B cell (primary cell): Measurements from ENCODE around the gene ZFYVE21. TPM values are rescaled to one million over a fixed set of nuclear protein-coding genes. Genes with fewer than 3 reads are reported as not detected.

Source experiments
- ATAC-seq: fragments of 200-7000 bp; cut with Tn5 transposase; one replicate; pipeline ENCODE4 v1.10.0; 2021; ENCODE audit warnings: low read depth, mild to moderate bottlenecking, moderate number of reproducible peaks, moderate library complexity
- CTCF ChIA-PET: fragments of 350-600 bp; sonication (Branson Sonifier 250); formaldehyde crosslinking; loops from one replicate; lab custom pipeline; 2021; ENCODE audit warnings: antibody characterized with exemption, inconsistent platforms; lab: Charles Lee
- POLR2A ChIA-PET: fragments of 350-600 bp; sonication (Branson Sonifier 250); formaldehyde crosslinking; loops from one replicate; lab custom pipeline; 2021; ENCODE audit warnings: antibody characterized with exemption; lab: Charles Lee
- DNase-seq: peaks from one replicate; pipeline ENCODE4 v3.0.0; 2013
- H2AFZ ChIP-seq: 2 replicates; pipeline ENCODE4 v1.6.1; 2012; ENCODE audit warnings: mild to moderate bottlenecking, low read depth, low read length; ENCODE audit not compliant: insufficient read depth, poor library complexity, severe bottlenecking
- H3K27ac ChIP-seq, 2 donors: 1 replicate in 1 of 2; 2 replicates in 1 of 2; pipeline ENCODE4 v1.5.1; 2012 to 2013; ENCODE audit warnings: low read length in 2 of 2, mild to moderate bottlenecking in 2 of 2, moderate library complexity in 1 of 2
- H3K27me3 ChIP-seq, 4 experiments: fragments of 200-600 bp in 1 of 4; sonication (generic) in 1 of 4; replicated peaks in 1 of 4; 1 replicate in 2 of 4; 2 replicates in 2 of 4; pipeline versions ENCODE4 v1.6.1 to v1.7.0; 2013 to 2016; ENCODE audit warnings: low read length in 3 of 4, mild to moderate bottlenecking in 2 of 4, mixed read lengths in 1 of 4, moderate library complexity in 1 of 4; ENCODE audit not compliant: insufficient read depth in 4 of 4, control insufficient read depth in 3 of 4; ENCODE audit errors: control extremely low read depth in 1 of 4
- H3K36me3 ChIP-seq, 2 experiments: replicated peaks in 1 of 2; 1 replicate in 1 of 2; 2 replicates in 1 of 2; pipeline versions ENCODE4 v1.6.1 to v1.7.1; 2013; ENCODE audit warnings: low read length in 1 of 2; ENCODE audit not compliant: insufficient read depth in 2 of 2, control insufficient read depth in 1 of 2; ENCODE audit errors: control extremely low read depth in 1 of 2, extremely low read depth in 1 of 2
- H3K4me1 ChIP-seq, 2 donors: fragments of 200-600 bp in 1 of 2; sonication (generic) in 1 of 2; 1 replicate in 1 of 2; 2 replicates in 1 of 2; pipeline versions ENCODE4 v1.5.1 to v1.6.1; 2013 to 2017; ENCODE audit warnings: low read length in 2 of 2; ENCODE audit not compliant: control insufficient read depth in 2 of 2, insufficient read depth in 2 of 2
- H3K4me2 ChIP-seq: replicated peaks from 2 replicates; pipeline ENCODE3; 2012; ENCODE audit warnings: mild to moderate bottlenecking, low read depth, low read length; ENCODE audit not compliant: poor library complexity, severe bottlenecking
- H3K4me3 ChIP-seq, 5 experiments: fragments of 200-600 bp in 1 of 5; sonication (generic) in 1 of 5; 1 replicate in 3 of 5; 2 replicates in 2 of 5; pipeline versions ENCODE4 v1.5.1 to v1.7.0; 2011 to 2016; ENCODE audit warnings: low read length in 4 of 5, mild to moderate bottlenecking in 4 of 5, low read depth in 2 of 5, control low read depth in 1 of 5, moderate library complexity in 1 of 5; ENCODE audit not compliant: insufficient read depth in 1 of 5; ENCODE audit errors: control extremely low read depth in 1 of 5, extremely low read depth in 1 of 5
- H3K79me2 ChIP-seq: fragments of 200-600 bp; sonication (generic); one replicate; pipeline ENCODE4 v1.6.0; 2016; ENCODE audit warnings: low read length; ENCODE audit not compliant: control insufficient read depth, insufficient read depth
- H3K9ac ChIP-seq: fragments of 200-600 bp; sonication (generic); 2 replicates; pipeline ENCODE4 v1.6.1; 2017; ENCODE audit warnings: mild to moderate bottlenecking, low read length, moderate library complexity
- H3K9me3 ChIP-seq, 3 donors: one replicate each; pipeline versions ENCODE4 v1.6.1 to v1.7.1; 2013; ENCODE audit warnings: low read length in 2 of 3; ENCODE audit not compliant: control insufficient read depth in 2 of 3, insufficient read depth in 1 of 3; ENCODE audit errors: control extremely low read depth in 1 of 3
- H4K20me1 ChIP-seq: 2 replicates; pipeline ENCODE4 v1.6.0; 2012; ENCODE audit warnings: mild to moderate bottlenecking, low read length; ENCODE audit not compliant: insufficient read depth, control insufficient read depth, poor library complexity, severe bottlenecking
- H3K27ac Mint-ChIP-seq: one replicate; pipeline ENCODE4 v1.8.0; 2021; ENCODE audit warnings: mixed read lengths
- H3K27me3 Mint-ChIP-seq: one replicate; pipeline ENCODE4 v1.8.0; 2021; ENCODE audit warnings: mixed read lengths
- H3K4me1 Mint-ChIP-seq: one replicate; pipeline ENCODE4 v1.8.0; 2021; ENCODE audit warnings: mixed read lengths
- H3K4me3 Mint-ChIP-seq: one replicate; pipeline ENCODE4 v1.8.0; 2021; ENCODE audit warnings: mixed read lengths
- H3K9me3 Mint-ChIP-seq: one replicate; pipeline ENCODE4 v1.8.0; 2022; ENCODE audit warnings: mixed read lengths; ENCODE audit not compliant: insufficient read depth
- EZH2 ChIP-seq: IDR thresholded peaks from 2 replicates; pipeline ENCODE4 v1.6.1; 2012; ENCODE audit warnings: borderline replicate concordance, low read depth, mild to moderate bottlenecking, moderate library complexity, low read length; ENCODE audit not compliant: insufficient read depth, poor library complexity, severe bottlenecking
- WGBS: methylation state at CpG from one replicate; pipeline ENCODE4 v1.1.5; 2013; ENCODE audit warnings: missing lambda C conversion rate; ENCODE audit not compliant: insufficient coverage; 5-methylcytosine and 5-hydroxymethylcytosine counted together
- intact Hi-C: fragments of 100-400 bp; cut with micrococcal nuclease; formaldehyde crosslinking; loops from one replicate; pipeline ENCODE4 v1.10.0; 2022
- polyA plus RNA-seq: library from polyadenylated mRNA; depleted of rRNA; stranded (reverse); fragments of >200 nt; gene quantifications from 2 replicates; pipeline ENCODE4 v1.2.3, GENCODE V29; 2012
- total RNA-seq, 2 donors: library from RNA; stranded (reverse); fragments of 120-200 nt in 1 of 2; gene quantifications; 1 replicate in 1 of 2; 2 replicates in 1 of 2; pipeline versions ENCODE4 v1.2.3 to v1.2.4, GENCODE V29; 2013 to 2022
- TF ChIP-seq, protein P1 (sequence below): fragments of 200-600 bp; IDR thresholded peaks from one replicate; pipeline ENCODE4 v1.8.0; 2022; ENCODE audit warnings: antibody characterized with exemption, mild to moderate bottlenecking

Gene ZFYVE21
- total and polyA plus RNA-seq, 2 donors (not counting 1 experiment from before 2014, with no cell fraction given) = 17.0 to 18.6 TPM

DNA sequence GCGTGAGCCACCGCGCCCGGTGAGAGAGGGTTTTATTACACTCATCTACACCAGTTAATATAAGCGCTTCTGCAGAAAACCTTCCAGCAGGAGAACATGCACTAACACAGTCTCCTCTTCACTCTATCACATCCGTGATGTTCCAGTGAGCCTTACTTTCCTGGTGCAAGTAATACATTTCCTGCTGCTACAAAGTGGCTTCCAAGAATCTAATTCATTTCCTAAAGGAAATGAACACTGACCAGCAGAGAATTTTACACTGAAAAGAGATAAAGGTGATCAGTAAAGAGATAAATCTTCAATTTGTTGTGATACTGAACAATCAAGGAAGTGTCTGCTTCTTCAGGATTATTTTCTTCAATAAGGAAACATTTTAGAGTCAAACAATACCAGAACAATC is 39.5 kb downstream of the ZFYVE21 start:
- no peak for ATAC-seq
- H3K27ac Mint-ChIP-seq = no peak overlapping the region
- no peak for DNase-seq
- H3K4me1 Mint-ChIP-seq = no peaks in the 10 kb centered on the region
- Histone ChIP-seq H3K4me1 (no peaks in the 10 kb centered on the region), H3K79me2 (no peaks in the 10 kb centered on the region), H3K4me2 (no peak overlapping the region), H2AFZ (no peak overlapping the region), H3K27ac (no peak overlapping the region), H3K27me3 (no peaks in the 10 kb centered on the region), H4K20me1 (no peaks in the 10 kb centered on the region), H3K36me3 (no peaks in the 10 kb centered on the region), H3K9ac (no peak overlapping the region), H3K9me3 (no peaks in the 10 kb centered on the region), H3K4me3 (no peak overlapping the region)
- 97% methylated on average over 6 of the region's 6 CpGs for WGBS
- no peaks in the 10 kb centered on the region for H3K9me3 Mint-ChIP-seq
- no peak overlapping the region for H3K4me3 Mint-ChIP-seq
- H3K27me3 Mint-ChIP-seq = no peaks in the 10 kb centered on the region
- intact Hi-C loops = no loop called here
- POLR2A ChIA-PET = no interaction called here
- TF ChIP-seq, protein P1, sequence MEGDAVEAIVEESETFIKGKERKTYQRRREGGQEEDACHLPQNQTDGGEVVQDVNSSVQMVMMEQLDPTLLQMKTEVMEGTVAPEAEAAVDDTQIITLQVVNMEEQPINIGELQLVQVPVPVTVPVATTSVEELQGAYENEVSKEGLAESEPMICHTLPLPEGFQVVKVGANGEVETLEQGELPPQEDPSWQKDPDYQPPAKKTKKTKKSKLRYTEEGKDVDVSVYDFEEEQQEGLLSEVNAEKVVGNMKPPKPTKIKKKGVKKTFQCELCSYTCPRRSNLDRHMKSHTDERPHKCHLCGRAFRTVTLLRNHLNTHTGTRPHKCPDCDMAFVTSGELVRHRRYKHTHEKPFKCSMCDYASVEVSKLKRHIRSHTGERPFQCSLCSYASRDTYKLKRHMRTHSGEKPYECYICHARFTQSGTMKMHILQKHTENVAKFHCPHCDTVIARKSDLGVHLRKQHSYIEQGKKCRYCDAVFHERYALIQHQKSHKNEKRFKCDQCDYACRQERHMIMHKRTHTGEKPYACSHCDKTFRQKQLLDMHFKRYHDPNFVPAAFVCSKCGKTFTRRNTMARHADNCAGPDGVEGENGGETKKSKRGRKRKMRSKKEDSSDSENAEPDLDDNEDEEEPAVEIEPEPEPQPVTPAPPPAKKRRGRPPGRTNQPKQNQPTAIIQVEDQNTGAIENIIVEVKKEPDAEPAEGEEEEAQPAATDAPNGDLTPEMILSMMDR = no peak
- no peak for TF ChIP-seq EZH2
- CTCF ChIA-PET = no interaction called here

DNA sequence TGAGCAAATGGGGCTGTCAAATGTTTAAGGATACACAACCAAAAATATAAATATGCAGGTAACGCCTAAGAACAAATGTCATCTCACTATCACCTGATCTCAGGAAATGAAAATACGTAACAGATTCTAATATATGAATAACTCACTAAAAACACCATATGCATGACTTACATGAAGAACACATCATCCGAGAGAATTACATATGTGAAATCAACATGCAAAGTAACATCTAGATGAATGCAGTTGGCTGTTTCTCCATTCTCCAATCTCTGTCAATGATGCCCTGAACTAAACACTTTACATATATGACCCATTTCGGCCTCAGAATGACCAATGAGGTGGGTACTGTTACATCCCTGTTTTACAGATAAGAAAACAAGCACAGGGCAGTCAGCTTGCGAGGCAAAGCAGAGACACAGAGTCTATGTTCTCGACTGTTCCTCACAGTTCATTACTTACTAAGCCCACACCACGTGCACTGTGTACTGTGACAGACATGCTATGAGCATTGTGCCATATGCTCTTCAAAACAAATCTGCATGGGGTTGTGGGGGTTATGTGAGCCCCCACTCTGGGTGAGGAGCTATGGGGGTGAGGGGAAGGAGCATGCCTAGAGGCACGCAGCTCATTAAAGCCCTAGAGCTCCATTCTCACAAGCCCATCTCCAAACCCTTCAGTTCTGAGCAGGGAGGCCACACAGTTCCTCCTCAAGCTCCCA is 42.6 kb downstream of the ZFYVE21 start:
- 94% methylated on average over 5 of the region's 8 CpGs for WGBS
- Mint-ChIP-seq H3K27me3 (no peaks in the 10 kb centered on the region), H3K27ac (no peak overlapping the region), H3K4me3 (no peak overlapping the region), H3K9me3 (no peaks in the 10 kb centered on the region), H3K4me1 (no peaks in the 10 kb centered on the region)
- intact Hi-C loops = no loop called here
- H3K27me3 ChIP-seq = no peaks in the 10 kb centered on the region
- no peaks in the 10 kb centered on the region for H3K79me2 ChIP-seq
- no peak overlapping the region for H2AFZ ChIP-seq
- no peak overlapping the region for H3K4me3 ChIP-seq
- H3K27ac ChIP-seq = no peak overlapping the region
- H3K9ac ChIP-seq = no peak overlapping the region
- TF ChIP-seq EZH2 = no peak
- TF ChIP-seq, protein P1 = no peak
- H4K20me1 ChIP-seq = no peaks in the 10 kb centered on the region
- no peak overlapping the region for H3K4me2 ChIP-seq
- H3K9me3 ChIP-seq = no peaks in the 10 kb centered on the region
- no peak for DNase-seq
- ChIA-PET CTCF (interaction anchor here (0.6 kb wide), 1 partner anchor 74 kb away, joined by 6 read pairs; no protein-coding TSS in a partner anchor), POLR2A (no interaction called here)
- H3K36me3 ChIP-seq = no peaks in the 10 kb centered on the region
- ATAC-seq = no peak
- H3K4me1 ChIP-seq = no peaks in the 10 kb centered on the region
